HEK293 (cell line): ENCODE data around the gene CCDC170.

ENCODE experiments used
- CTCF ChIP-seq: fragments of 450-650 bp; formaldehyde crosslinking; IDR thresholded peaks from 2 replicates; pipeline ENCODE4 v1.5.1; 2016; ENCODE audit warnings: missing biosample characterization, missing genetic modification characterization
- PRDM10 ChIP-seq: fragments of 450-650 bp; formaldehyde crosslinking; IDR thresholded peaks from 2 replicates; pipeline ENCODE4 v1.5.1; 2016; ENCODE audit warnings: missing biosample characterization, missing genetic modification characterization
- TCF7L2 ChIP-seq: IDR thresholded peaks from 2 replicates; pipeline ENCODE4 v1.6.1; 2011; ENCODE audit warnings: low read depth, mild to moderate bottlenecking, inconsistent platforms, low read length, moderate library complexity, borderline replicate concordance
- ZNF223 ChIP-seq: fragments of 450-650 bp; formaldehyde crosslinking; IDR thresholded peaks from 2 replicates; pipeline ENCODE4 v1.5.1; 2016; ENCODE audit warnings: missing biosample characterization, missing genetic modification characterization
- ZNF501 ChIP-seq: fragments of 450-650 bp; formaldehyde crosslinking; IDR thresholded peaks from 2 replicates; pipeline ENCODE4 v1.5.1; 2016; ENCODE audit warnings: missing biosample characterization, missing genetic modification characterization
- ZNF561 ChIP-seq: fragments of 450-650 bp; IDR thresholded peaks from 2 replicates; pipeline ENCODE4 v1.5.1; 2018; ENCODE audit warnings: missing biosample characterization, missing genetic modification characterization, borderline replicate concordance

DNA sequence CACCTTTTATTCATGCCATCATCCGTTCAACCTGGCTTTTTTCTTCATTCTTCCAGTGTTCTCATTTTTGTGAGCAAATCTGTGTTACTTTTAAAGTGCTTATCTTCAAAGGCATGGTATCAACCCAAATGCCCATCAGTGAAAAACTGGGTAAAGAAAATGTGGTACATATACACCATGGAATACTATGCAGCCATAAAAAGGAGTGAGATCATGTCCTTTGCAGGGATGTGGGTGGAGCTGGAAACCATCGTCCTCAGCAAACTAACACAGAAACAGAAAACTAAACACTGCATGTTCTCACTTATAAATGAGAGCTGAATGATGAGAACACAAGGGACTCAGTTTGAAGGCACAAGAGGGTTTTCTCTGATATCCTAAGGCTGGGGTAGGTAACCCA lies 130.3 kb downstream of the CCDC170 start:
- TF ChIP-seq TCF7L2 (no peak), ZNF501 (tag by site-specific recombination) (no peak), CTCF (tag by site-specific recombination) (no peak), PRDM10 (tag by site-specific recombination) (no peak), ZNF561 (no peak), ZNF223 (tag by site-specific recombination) (no peak)
